HepG2 (cell line): Measurements from ENCODE around the gene UBE3B. TPM values are rescaled to one million over a fixed set of nuclear protein-coding genes. Genes with fewer than 3 reads are reported as not detected.

Experiments used
- CHCHD3 ChIP-seq: sonication (generic); formaldehyde crosslinking; IDR thresholded peaks from 2 replicates; pipeline ENCODE4 v1.8.0; 2022; ENCODE audit warnings: mild to moderate bottlenecking, missing genetic modification reagents, moderate library complexity
- FOXC1 ChIP-seq: sonication (generic); formaldehyde crosslinking; IDR thresholded peaks from 2 replicates; pipeline ENCODE4 v1.8.0; 2022; ENCODE audit warnings: mild to moderate bottlenecking, missing genetic modification reagents, borderline replicate concordance
- IRX3 ChIP-seq: sonication (generic); formaldehyde crosslinking; IDR thresholded peaks from 2 replicates; pipeline ENCODE4 v1.8.1; 2023; ENCODE audit warnings: mild to moderate bottlenecking, low read depth, missing genetic modification reagents, borderline replicate concordance
- MTA1 ChIP-seq: sonication (generic); formaldehyde crosslinking; IDR thresholded peaks from 2 replicates; pipeline ENCODE4 v1.4.0; 2020; ENCODE audit warnings: missing genetic modification reagents, mild to moderate bottlenecking, borderline replicate concordance
- MTERF4 ChIP-seq: sonication (generic); formaldehyde crosslinking; IDR thresholded peaks from 2 replicates; pipeline ENCODE4 v1.8.0; 2023; ENCODE audit warnings: mild to moderate bottlenecking, missing genetic modification reagents
- NR0B2 ChIP-seq: sonication (generic); formaldehyde crosslinking; IDR thresholded peaks from 2 replicates; pipeline ENCODE4 v1.4.0; 2020; ENCODE audit warnings: mild to moderate bottlenecking, missing genetic modification reagents
- NR2F1 ChIP-seq, 2 experiments: fragments of 450-650 bp in 1 of 2; formaldehyde crosslinking in 1 of 2; IDR thresholded peaks; 2 replicates each; pipeline versions ENCODE4 v1.5.0 to v1.6.1; 2016 to 2020; ENCODE audit warnings: mild to moderate bottlenecking in 1 of 2, missing compliant biosample characterization in 1 of 2, missing genetic modification reagents in 1 of 2, moderate library complexity in 1 of 2
- RBAK ChIP-seq: sonication (generic); formaldehyde crosslinking; IDR thresholded peaks from 2 replicates; pipeline ENCODE4 v1.5.1; 2020; ENCODE audit warnings: mild to moderate bottlenecking, missing genetic modification reagents
- SIX4 ChIP-seq: sonication (generic); formaldehyde crosslinking; IDR thresholded peaks from 2 replicates; pipeline ENCODE4 v1.4.0; 2020; ENCODE audit warnings: missing genetic modification reagents
- SKI ChIP-seq: fragments of 450-650 bp; IDR thresholded peaks from one replicate; pipeline ENCODE4 v1.6.1; 2018; ENCODE audit warnings: mild to moderate bottlenecking; ENCODE audit not compliant: partially characterized antibody
- SP2 ChIP-seq: sonication (generic); formaldehyde crosslinking; IDR thresholded peaks from 2 replicates; pipeline ENCODE4 v1.5.1; 2020; ENCODE audit warnings: mild to moderate bottlenecking, missing genetic modification reagents
- TAF15 ChIP-seq: fragments of 200-400 bp; formaldehyde crosslinking; IDR thresholded peaks from one replicate; pipeline ENCODE4 v1.6.1; 2018; ENCODE audit warnings: mild to moderate bottlenecking, low read depth, low read length; ENCODE audit not compliant: poor library complexity, severe bottlenecking
- YEATS2 ChIP-seq: sonication (generic); formaldehyde crosslinking; IDR thresholded peaks from 2 replicates; pipeline ENCODE4 v1.4.0; 2020; ENCODE audit warnings: missing genetic modification reagents, borderline replicate concordance
- ZBTB37 ChIP-seq: sonication (generic); formaldehyde crosslinking; IDR thresholded peaks from 2 replicates; pipeline ENCODE4 v1.4.0; 2020; ENCODE audit warnings: mild to moderate bottlenecking, missing genetic modification reagents
- ZNF280D ChIP-seq: sonication (generic); formaldehyde crosslinking; IDR thresholded peaks from 2 replicates; pipeline ENCODE4 v1.5.1; 2020; ENCODE audit warnings: mild to moderate bottlenecking, missing genetic modification reagents
- ZNF589 ChIP-seq: sonication (generic); formaldehyde crosslinking; conservative IDR thresholded peaks from 2 replicates; pipeline ENCODE4 v1.8.0; 2022; ENCODE audit warnings: mild to moderate bottlenecking, moderate library complexity, missing genetic modification reagents
- ZNF672 ChIP-seq: sonication (generic); formaldehyde crosslinking; IDR thresholded peaks from 2 replicates; pipeline ENCODE4 v1.8.1; 2022; ENCODE audit warnings: missing genetic modification reagents
- ZNF83 ChIP-seq: sonication (generic); formaldehyde crosslinking; IDR thresholded peaks from 2 replicates; pipeline ENCODE4 v1.4.0; 2020; ENCODE audit warnings: missing genetic modification reagents, mild to moderate bottlenecking, borderline replicate concordance
- ZSCAN20 ChIP-seq: sonication (generic); formaldehyde crosslinking; IDR thresholded peaks from 2 replicates; pipeline ENCODE4 v1.4.0; 2020; ENCODE audit warnings: missing genetic modification reagents, mild to moderate bottlenecking, borderline replicate concordance
- polyA plus RNA-seq, 8 experiments: library from polyadenylated mRNA; depleted of rRNA in 3 of 8; stranded (reverse) in 7 of 8; unstranded in 1 of 8; fragments of >200 nt; fragmentation: Illumina TruSeq in 4 of 8; extraction: Trizol in 4 of 8; gene quantifications; 2 replicates each; pipeline versions ENCODE4 v1.2.1 to v1.2.3, GENCODE V29; 2011 to 2016; ENCODE audit warnings: low read depth in 4 of 8, missing spikeins in 1 of 8, mixed read lengths in 1 of 8; ENCODE audit not compliant: insufficient read depth in 1 of 8
- total RNA-seq, 5 experiments: library from RNA; depleted of rRNA; stranded (reverse); fragments of >200 nt; fragmentation: Illumina TruSeq; extraction: Trizol; gene quantifications; 2 replicates each; pipeline ENCODE4 v1.2.3, GENCODE V29; 2016; ENCODE audit warnings: low read depth in 1 of 5
- TF ChIP-seq, protein P1 (sequence below): IDR thresholded peaks from 2 replicates; pipeline ENCODE4 v1.6.1; 2016; ENCODE audit warnings: low read depth, borderline replicate concordance

The UBE3B gene
- total and polyA plus RNA-seq, 2 of the 13 experiments (the other 11 are each of a cell fraction or from before 2014, with no cell fraction given): 22.7 to 25.3 TPM

DNA sequence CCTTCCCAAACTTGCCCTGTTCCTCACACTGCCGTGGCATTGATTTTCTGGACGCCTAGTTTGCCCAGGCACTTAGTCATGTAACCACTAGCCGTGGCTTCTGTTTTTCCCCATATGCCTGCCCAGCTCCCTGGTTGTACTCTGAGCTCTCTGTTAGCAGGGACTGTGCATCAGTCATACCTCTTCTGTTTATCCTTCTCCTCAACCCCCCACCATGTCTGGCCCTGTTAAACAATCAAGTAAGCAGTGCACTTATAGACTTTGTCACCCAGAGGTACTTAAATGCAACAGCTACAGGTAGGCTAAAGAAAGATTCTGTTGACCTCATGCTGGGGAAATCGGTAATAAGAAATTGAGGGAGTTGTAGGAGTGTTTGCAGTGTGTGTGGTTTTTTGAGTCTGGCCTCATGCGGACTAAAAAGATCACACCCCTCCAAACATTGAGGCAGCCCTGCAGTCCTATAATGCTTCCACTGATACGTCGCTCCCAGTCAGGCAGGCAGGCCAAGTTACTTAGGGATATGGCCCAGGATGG lies 17.0 kb downstream of the UBE3B start (continued):
- TF ChIP-seq YEATS2 (CRISPR knock-in tag): no peak
- no peak for TF ChIP-seq ZNF280D (CRISPR knock-in tag)
- TF ChIP-seq MTA1 (CRISPR knock-in tag): no peak
- TF ChIP-seq MTERF4: no peak
- peak; percentile 51; the same call in 1 of the 2 replicates for TF ChIP-seq ZBTB37
- TF ChIP-seq NR2F1 (CRISPR knock-in tag; IDR thresholded peaks at IDR 0.05): no peak
- no peak for TF ChIP-seq IRX3 (CRISPR knock-in tag)
- no peak for TF ChIP-seq ZNF83 (CRISPR knock-in tag)
- TF ChIP-seq, protein P1, sequence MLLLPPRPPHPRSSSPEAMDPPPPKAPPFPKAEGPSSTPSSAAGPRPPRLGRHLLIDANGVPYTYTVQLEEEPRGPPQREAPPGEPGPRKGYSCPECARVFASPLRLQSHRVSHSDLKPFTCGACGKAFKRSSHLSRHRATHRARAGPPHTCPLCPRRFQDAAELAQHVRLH (CRISPR knock-in tag): no peak
- TF ChIP-seq SIX4 (CRISPR knock-in tag): no peak
- no peak for TF ChIP-seq NR0B2 (CRISPR knock-in tag)
- TF ChIP-seq FOXC1: no peak
- TF ChIP-seq CHCHD3: no peak
- no peak for TF ChIP-seq SP2
- peak; percentile 68; the same call in 1 of the 2 replicates for TF ChIP-seq RBAK
- peak; percentile 62 for TF ChIP-seq SKI
- TF ChIP-seq ZSCAN20 (CRISPR knock-in tag): no peak
- no peak for TF ChIP-seq TAF15
- no peak for TF ChIP-seq ZNF672
- no peak for TF ChIP-seq ZNF589
